Erythroblast (primary cell): ENCODE results near the gene GPHN.

Source experiments
- GATA1 ChIP-seq: IDR thresholded peaks from 2 replicates; pipeline ENCODE4 v1.6.1; 2011; ENCODE audit warnings: low read depth, mild to moderate bottlenecking, control low read depth, low read length, moderate library complexity
- POLR2A ChIP-seq: IDR thresholded peaks from 2 replicates; pipeline ENCODE4 v1.6.1; 2011; ENCODE audit warnings: mild to moderate bottlenecking, low read length

GRCh38 chr14:66650491-66650911, 142.6 kb downstream of the GPHN start:
- no peak for TF ChIP-seq POLR2A
- no peak for TF ChIP-seq GATA1
